ENCODE results near the gene LSM14A. TPM values are rescaled to one million over a fixed set of nuclear protein-coding genes. Genes with fewer than 3 reads are reported as not detected.

The LSM14A gene
- total RNA-seq, 1 donor from 2014 or later, result 92.8 TPM

GRCh38 chr19:34184880-34185491 lies 12.7 kb downstream of the LSM14A start:
- intact Hi-C loops (cut with DNase I), result no loop called here
- DNase-seq (no peak), ATAC-seq (no peak)
- Histone ChIP-seq H3K36me3 (no peaks in the 10 kb centered on the region), H3K9me3 (no peaks in the 10 kb centered on the region), H3K4me1 (peaks cover 69% of the 10 kb centered on the region), H3K27ac (no peak overlapping the region), H3K27me3 (no peaks in the 10 kb centered on the region), H3K4me3 (no peak overlapping the region)
- TF ChIP-seq, protein P1, sequence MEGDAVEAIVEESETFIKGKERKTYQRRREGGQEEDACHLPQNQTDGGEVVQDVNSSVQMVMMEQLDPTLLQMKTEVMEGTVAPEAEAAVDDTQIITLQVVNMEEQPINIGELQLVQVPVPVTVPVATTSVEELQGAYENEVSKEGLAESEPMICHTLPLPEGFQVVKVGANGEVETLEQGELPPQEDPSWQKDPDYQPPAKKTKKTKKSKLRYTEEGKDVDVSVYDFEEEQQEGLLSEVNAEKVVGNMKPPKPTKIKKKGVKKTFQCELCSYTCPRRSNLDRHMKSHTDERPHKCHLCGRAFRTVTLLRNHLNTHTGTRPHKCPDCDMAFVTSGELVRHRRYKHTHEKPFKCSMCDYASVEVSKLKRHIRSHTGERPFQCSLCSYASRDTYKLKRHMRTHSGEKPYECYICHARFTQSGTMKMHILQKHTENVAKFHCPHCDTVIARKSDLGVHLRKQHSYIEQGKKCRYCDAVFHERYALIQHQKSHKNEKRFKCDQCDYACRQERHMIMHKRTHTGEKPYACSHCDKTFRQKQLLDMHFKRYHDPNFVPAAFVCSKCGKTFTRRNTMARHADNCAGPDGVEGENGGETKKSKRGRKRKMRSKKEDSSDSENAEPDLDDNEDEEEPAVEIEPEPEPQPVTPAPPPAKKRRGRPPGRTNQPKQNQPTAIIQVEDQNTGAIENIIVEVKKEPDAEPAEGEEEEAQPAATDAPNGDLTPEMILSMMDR (IDR thresholded peaks at IDR 0.05), result no peak

- Histone ChIP-seq H3K4me3 (no peak overlapping the region), H3K27me3 (no peaks in the 10 kb centered on the region), H3K9me3 (no peaks in the 10 kb centered on the region), H3K4me1 (peaks cover 69% of the 10 kb centered on the region), H3K27ac (no peak overlapping the region), H3K36me3 (no peaks in the 10 kb centered on the region)
- intact Hi-C loops (cut with DNase I), result no loop called here
- TF ChIP-seq, protein P1 (IDR thresholded peaks at IDR 0.05), result no peak
- no peak for ATAC-seq
- no peak for DNase-seq
Measured at GRCh38 chr19:34186205-34186604, 13.9 kb downstream of the LSM14A start.

DNA sequence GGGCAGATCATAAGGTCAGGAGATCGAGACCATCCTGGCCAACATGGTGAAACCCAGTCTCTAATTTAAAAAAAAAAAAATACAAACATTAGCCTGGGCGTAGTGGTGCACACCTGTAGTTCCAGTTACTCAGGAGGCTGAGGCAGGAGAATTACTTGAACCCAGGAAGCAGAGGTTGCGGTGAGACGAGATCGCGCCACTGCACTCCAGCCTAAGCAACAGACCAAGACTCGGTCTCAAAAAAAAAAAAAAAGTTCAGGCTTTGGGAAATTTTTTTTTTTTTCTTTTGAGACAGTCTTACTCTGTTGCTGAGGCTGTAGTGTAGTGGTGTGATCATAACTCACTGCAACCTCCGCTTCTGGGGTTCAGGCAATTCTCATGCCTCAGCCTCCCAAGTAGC lies 14.7 kb downstream of the LSM14A start:
- TF ChIP-seq, protein P1 (IDR thresholded peaks at IDR 0.05), result no peak
- Histone ChIP-seq H3K36me3 (no peaks in the 10 kb centered on the region), H3K4me3 (no peak overlapping the region), H3K27me3 (no peaks in the 10 kb centered on the region), H3K27ac (no peak overlapping the region), H3K9me3 (no peaks in the 10 kb centered on the region), H3K4me1 (peaks cover 67% of the 10 kb centered on the region)
- intact Hi-C loops (cut with DNase I), result no loop called here
- no peak for DNase-seq
- ATAC-seq, result no peak

GRCh38 chr19:34188408-34188807 lies 16.1 kb downstream of the LSM14A start:
- intact Hi-C loops (cut with DNase I), result no loop called here
- H3K9me3 ChIP-seq, result no peaks in the 10 kb centered on the region
- H3K36me3 ChIP-seq, result no peaks in the 10 kb centered on the region
- no peak overlapping the region for H3K4me3 ChIP-seq
- TF ChIP-seq, protein P1 (IDR thresholded peaks at IDR 0.05), result no peak
- DNase-seq (no peak), ATAC-seq (no peak)
- no peak overlapping the region for H3K27ac ChIP-seq
- H3K27me3 ChIP-seq, result no peaks in the 10 kb centered on the region
- H3K4me1 ChIP-seq, result peaks cover 63% of the 10 kb centered on the region

- intact Hi-C loops (cut with DNase I), result no loop called here
- Histone ChIP-seq H3K27me3 (no peaks in the 10 kb centered on the region), H3K27ac (no peak overlapping the region), H3K4me1 (peaks cover 60% of the 10 kb centered on the region), H3K9me3 (no peaks in the 10 kb centered on the region), H3K36me3 (peaks cover 7% of the 10 kb centered on the region), H3K4me3 (no peak overlapping the region)
- TF ChIP-seq, protein P1 (IDR thresholded peaks at IDR 0.05), result no peak
- DNase-seq (no peak), ATAC-seq (peak; percentile 25)
Measured at GRCh38 chr19:34189199-34189916, 17.1 kb downstream of the LSM14A start.

Measured in upper lobe of right lung (tissue), 1 donor.